Erythroblast (primary cell): ENCODE results near the gene UBA1.

Experiments used
- GATA1 ChIP-seq: IDR thresholded peaks from 2 replicates; pipeline ENCODE4 v1.6.1; 2011; ENCODE audit warnings: low read depth, mild to moderate bottlenecking, control low read depth, low read length, moderate library complexity
- POLR2A ChIP-seq: IDR thresholded peaks from 2 replicates; pipeline ENCODE4 v1.6.1; 2011; ENCODE audit warnings: mild to moderate bottlenecking, low read length

DNA sequence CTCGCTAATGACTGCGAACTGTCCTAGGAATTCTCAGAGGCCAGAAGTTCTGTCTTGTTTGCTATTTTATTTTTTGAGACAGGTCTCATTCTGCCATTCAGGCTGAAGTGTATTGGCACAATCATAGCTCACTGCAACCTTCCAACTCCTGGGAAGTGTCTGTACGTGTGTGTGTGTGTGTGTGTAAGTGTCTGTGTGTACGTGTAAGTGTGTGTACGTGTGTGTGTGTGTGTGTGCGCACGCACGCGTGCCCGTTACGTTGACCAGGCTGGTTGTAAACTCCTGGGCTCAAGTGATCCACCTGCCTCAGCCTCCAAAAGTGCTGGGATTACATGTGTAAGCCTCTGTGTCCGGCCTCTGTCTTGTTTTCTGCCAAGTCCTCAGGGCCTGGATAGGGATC lies 14.5 kb downstream of the UBA1 start:
- no peak for TF ChIP-seq POLR2A
- no peak for TF ChIP-seq GATA1
